ENCODE measurements around the gene SLC23A1.

GRCh38 chr5:139344177-139344576, 38.9 kb downstream of the SLC23A1 start:
- TF ChIP-seq CTCF (IDR thresholded peaks at IDR 0.05; ENCODE audit: low read length) = no peak
- no peak for TF ChIP-seq EZH2 (IDR thresholded peaks at IDR 0.05; ENCODE audit: borderline replicate concordance, low read length)
